Suppressor macrophage treated with lipopolysaccharide for 4 hours (primary cell): ENCODE results near the gene CHST12.
"Not testable (repeated sequence)": the region's sequence is repeated elsewhere in the genome, so short reads cannot be mapped to it uniquely, and the experiment has no call there.

ENCODE experiments used
- DNase-seq: peaks from one replicate; pipeline ENCODE4 v3.0.0-alpha.2; 2020

The CHST12 gene

GRCh38 chr7:2466675-2467074 lies 63.3 kb downstream of the CHST12 start:
- no peak for DNase-seq

- DNase-seq = no peak
These were observed 64.8 kb downstream of the CHST12 start for GRCh38 chr7:2468227-2468626.

- DNase-seq = not testable (repeated sequence)
These were observed 66.2 kb downstream of the CHST12 start for GRCh38 chr7:2469460-2470203.

GRCh38 chr7:2470204-2471021 lies 67.0 kb downstream of the CHST12 start:
- DNase-seq = no peak

GRCh38 chr7:2471022-2471329 lies 67.6 kb downstream of the CHST12 start:
- no peak for DNase-seq

- DNase-seq = no peak
These were observed 68.0 kb downstream of the CHST12 start for GRCh38 chr7:2471396-2471795.

GRCh38 chr7:2472739-2473138 lies 69.3 kb downstream of the CHST12 start:
- DNase-seq = no peak

- no peak for DNase-seq
These were observed 70.2 kb downstream of the CHST12 start for GRCh38 chr7:2473496-2474180.

GRCh38 chr7:2474224-2474623 lies 70.8 kb downstream of the CHST12 start:
- DNase-seq = no peak

GRCh38 chr7:2474813-2475677 lies 71.6 kb downstream of the CHST12 start:
- no peak for DNase-seq

GRCh38 chr7:2475678-2476015 lies 72.2 kb downstream of the CHST12 start:
- no peak for DNase-seq

GRCh38 chr7:2476298-2476697 lies 72.9 kb downstream of the CHST12 start, which contains the start of gene GRIFIN:
Gene GRIFIN (minus strand): TSS chr7:2476398. CDS start chr7:2476383, 15 bp downstream.
- no peak for DNase-seq

- no peak for DNase-seq
These were observed 73.5 kb downstream of the CHST12 start for GRCh38 chr7:2476776-2477446.

- DNase-seq = peak; percentile 83
These were observed 74.3 kb downstream of the CHST12 start for GRCh38 chr7:2477447-2478398.

- DNase-seq = no peak
These were observed 75.0 kb downstream of the CHST12 start for GRCh38 chr7:2478399-2478785.

- DNase-seq = no peak
These were observed 75.4 kb downstream of the CHST12 start for GRCh38 chr7:2478800-2479199.

- DNase-seq = no peak
These were observed 76.1 kb downstream of the CHST12 start for GRCh38 chr7:2479276-2480069.

- no peak for DNase-seq
These were observed 76.6 kb downstream of the CHST12 start for GRCh38 chr7:2480070-2480408.

GRCh38 chr7:2481195-2481594 lies 77.8 kb downstream of the CHST12 start:
- DNase-seq = no peak

- no peak for DNase-seq
These were observed 79.5 kb downstream of the CHST12 start for GRCh38 chr7:2482725-2483451.
